ENCODE data around the gene FAM83G.

- no peak for TF ChIP-seq POLR2A (IDR thresholded peaks at IDR 0.05)
- TF ChIP-seq, protein P1, sequence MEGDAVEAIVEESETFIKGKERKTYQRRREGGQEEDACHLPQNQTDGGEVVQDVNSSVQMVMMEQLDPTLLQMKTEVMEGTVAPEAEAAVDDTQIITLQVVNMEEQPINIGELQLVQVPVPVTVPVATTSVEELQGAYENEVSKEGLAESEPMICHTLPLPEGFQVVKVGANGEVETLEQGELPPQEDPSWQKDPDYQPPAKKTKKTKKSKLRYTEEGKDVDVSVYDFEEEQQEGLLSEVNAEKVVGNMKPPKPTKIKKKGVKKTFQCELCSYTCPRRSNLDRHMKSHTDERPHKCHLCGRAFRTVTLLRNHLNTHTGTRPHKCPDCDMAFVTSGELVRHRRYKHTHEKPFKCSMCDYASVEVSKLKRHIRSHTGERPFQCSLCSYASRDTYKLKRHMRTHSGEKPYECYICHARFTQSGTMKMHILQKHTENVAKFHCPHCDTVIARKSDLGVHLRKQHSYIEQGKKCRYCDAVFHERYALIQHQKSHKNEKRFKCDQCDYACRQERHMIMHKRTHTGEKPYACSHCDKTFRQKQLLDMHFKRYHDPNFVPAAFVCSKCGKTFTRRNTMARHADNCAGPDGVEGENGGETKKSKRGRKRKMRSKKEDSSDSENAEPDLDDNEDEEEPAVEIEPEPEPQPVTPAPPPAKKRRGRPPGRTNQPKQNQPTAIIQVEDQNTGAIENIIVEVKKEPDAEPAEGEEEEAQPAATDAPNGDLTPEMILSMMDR (IDR thresholded peaks at IDR 0.05), result no peak
- no peak for TF ChIP-seq EP300 (IDR thresholded peaks at IDR 0.05)
Measured at GRCh38 chr17:19006698-19007097, 2.1 kb upstream of the FAM83G start.

All from ovary (tissue), 3 donors.